HUES64 (cell line): Measurements from ENCODE around the gene UTP3. TPM values are rescaled to one million over a fixed set of nuclear protein-coding genes. Genes with fewer than 3 reads are reported as not detected.
"Not testable (repeated sequence)": the region's sequence is repeated elsewhere in the genome, so short reads cannot be mapped to it uniquely, and the experiment has no call there.

Experiments used
- H3K27ac ChIP-seq: 2 replicates; pipeline ENCODE4 v1.7.0; 2013; ENCODE audit warnings: low read depth, low read length, inconsistent platforms
- H3K27me3 ChIP-seq: 2 replicates; pipeline ENCODE4 v1.6.1; 2013; ENCODE audit warnings: mild to moderate bottlenecking, low read length; ENCODE audit not compliant: insufficient read depth
- H3K36me3 ChIP-seq: 2 replicates; pipeline ENCODE4 v1.6.1; 2013; ENCODE audit warnings: mild to moderate bottlenecking, low read length; ENCODE audit not compliant: insufficient read depth
- H3K4me1 ChIP-seq: 2 replicates; pipeline ENCODE4 v1.6.1; 2013; ENCODE audit warnings: mild to moderate bottlenecking, low read length, moderate library complexity; ENCODE audit not compliant: insufficient read depth
- H3K4me3 ChIP-seq: 2 replicates; pipeline ENCODE4 v1.5.1; 2013; ENCODE audit warnings: mild to moderate bottlenecking, low read length, moderate library complexity
- H3K9ac ChIP-seq: 2 replicates; pipeline ENCODE4 v1.6.1; 2013; ENCODE audit warnings: mild to moderate bottlenecking, low read depth, low read length
- H3K9me3 ChIP-seq: 2 replicates; pipeline ENCODE4 v1.6.1; 2013; ENCODE audit warnings: low read depth, low read length; ENCODE audit not compliant: insufficient read depth
- WGBS: fragments of 150-250, 120-280 bp; methylation state at CpG from one replicate; pipeline ENCODE4 v1.1.7; 2013; ENCODE audit warnings: missing lambda C conversion rate; 5-methylcytosine and 5-hydroxymethylcytosine counted together
- polyA plus RNA-seq, 2 experiments: library from polyadenylated mRNA; stranded (reverse); fragments of 50-300 nt; gene quantifications; one replicate each; pipeline ENCODE4 v1.2.3, GENCODE V29; 2013

Gene UTP3
- 38.2 TPM for polyA plus RNA-seq (2013, experiment 1 of 2)
- 45.2 TPM for polyA plus RNA-seq (2013, experiment 2 of 2)

- WGBS: 2% methylated on average over 70 of the region's 70 CpGs
- no peaks in the 10 kb centered on the region for H3K27me3 ChIP-seq
Observed at GRCh38 chr4:70687821-70688794, at the start of gene UTP3. Gene UTP3 (plus strand): TSS chr4:70688532. CDS start chr4:70688678, 146 bp downstream.

GRCh38 chr4:70640192-70640591 is 48.1 kb upstream of the UTP3 start:
- Histone ChIP-seq H3K4me1 (no peaks in the 10 kb centered on the region), H3K4me3 (no peak overlapping the region), H3K27me3 (no peaks in the 10 kb centered on the region), H3K9ac (no peak overlapping the region), H3K9me3 (no peaks in the 10 kb centered on the region), H3K36me3 (no peaks in the 10 kb centered on the region), H3K27ac (no peak overlapping the region)
- 85% methylated on average over 2 of the region's 2 CpGs for WGBS

More at GRCh38 chr4:70687821-70688794, at the start of gene UTP3:
- Histone ChIP-seq H3K36me3 (peaks cover 29% of the 10 kb centered on the region), H3K9ac (peak within 1 kb of the TSS; percentile 85), H3K9me3 (no peaks in the 10 kb centered on the region), H3K27ac (peak within 1 kb of the TSS; percentile 87), H3K4me3 (peak within 1 kb of the TSS; percentile 82), H3K4me1 (peaks cover 13% of the 10 kb centered on the region)

- H3K4me1 ChIP-seq, H3K27ac ChIP-seq, H3K36me3 ChIP-seq, H3K9me3 ChIP-seq, H3K4me3 ChIP-seq, H3K27me3 ChIP-seq, H3K9ac ChIP-seq: not testable (repeated sequence)
- 88% methylated on average over 2 of the region's 4 CpGs for WGBS
Observed at GRCh38 chr4:70650741-70651140, 37.6 kb upstream of the UTP3 start.

GRCh38 chr4:70651864-70652506 is 36.3 kb upstream of the UTP3 start:
- Histone ChIP-seq H3K9ac (no peak overlapping the region), H3K4me3 (no peak overlapping the region), H3K4me1 (no peaks in the 10 kb centered on the region), H3K36me3 (no peaks in the 10 kb centered on the region), H3K9me3 (no peaks in the 10 kb centered on the region), H3K27me3 (no peaks in the 10 kb centered on the region), H3K27ac (no peak overlapping the region)
- 47% methylated on average over 3 of the region's 4 CpGs for WGBS

GRCh38 chr4:70654605-70655011 is 33.7 kb upstream of the UTP3 start:
- H3K9ac ChIP-seq: no peak overlapping the region
- H3K4me3 ChIP-seq: no peak overlapping the region
- no peaks in the 10 kb centered on the region for H3K9me3 ChIP-seq
- H3K36me3 ChIP-seq: no peaks in the 10 kb centered on the region
- WGBS: 94% methylated on average over 3 of the region's 5 CpGs
- no peak overlapping the region for H3K27ac ChIP-seq
- H3K4me1 ChIP-seq: no peaks in the 10 kb centered on the region
- H3K27me3 ChIP-seq: no peaks in the 10 kb centered on the region

GRCh38 chr4:70657326-70657725 is 31.0 kb upstream of the UTP3 start:
- H3K4me1 ChIP-seq: no peaks in the 10 kb centered on the region
- WGBS: 96% methylated on average over 4 of the region's 5 CpGs

GRCh38 chr4:70658418-70658817 is 29.9 kb upstream of the UTP3 start:
- Histone ChIP-seq H3K36me3 (no peaks in the 10 kb centered on the region), H3K4me3 (no peak overlapping the region)

More at GRCh38 chr4:70657326-70657725, 31.0 kb upstream of the UTP3 start:
- H3K9ac ChIP-seq: no peak overlapping the region
- no peak overlapping the region for H3K4me3 ChIP-seq
- H3K36me3 ChIP-seq: no peaks in the 10 kb centered on the region
- no peak overlapping the region for H3K27ac ChIP-seq
- H3K9me3 ChIP-seq: no peaks in the 10 kb centered on the region
- no peaks in the 10 kb centered on the region for H3K27me3 ChIP-seq

GRCh38 chr4:70660106-70660505 is 28.2 kb upstream of the UTP3 start:
- 84% methylated on average over 4 of the region's 4 CpGs for WGBS
- Histone ChIP-seq H3K27me3 (no peaks in the 10 kb centered on the region), H3K4me1 (no peaks in the 10 kb centered on the region), H3K4me3 (no peak overlapping the region), H3K9me3 (no peaks in the 10 kb centered on the region), H3K9ac (no peak overlapping the region), H3K36me3 (no peaks in the 10 kb centered on the region), H3K27ac (no peak overlapping the region)

More at GRCh38 chr4:70658418-70658817, 29.9 kb upstream of the UTP3 start:
- Histone ChIP-seq H3K27me3 (no peaks in the 10 kb centered on the region), H3K4me1 (no peaks in the 10 kb centered on the region), H3K27ac (no peak overlapping the region), H3K9me3 (no peaks in the 10 kb centered on the region), H3K9ac (no peak overlapping the region)
- 89% methylated on average over 3 of the region's 3 CpGs for WGBS

GRCh38 chr4:70661309-70661922 is 26.9 kb upstream of the UTP3 start:
- not testable (repeated sequence) for H3K4me3 ChIP-seq, H3K27ac ChIP-seq, H3K36me3 ChIP-seq, H3K4me1 ChIP-seq, H3K9ac ChIP-seq, H3K9me3 ChIP-seq, H3K27me3 ChIP-seq
- 94% methylated on average over 4 of the region's 5 CpGs for WGBS

- H3K9me3 ChIP-seq: no peaks in the 10 kb centered on the region
- no peak within 1 kb of the TSS for H3K4me3 ChIP-seq
- no peaks in the 10 kb centered on the region for H3K36me3 ChIP-seq
- H3K27me3 ChIP-seq: no peaks in the 10 kb centered on the region
- H3K9ac ChIP-seq: no peak within 1 kb of the TSS
- no peak within 1 kb of the TSS for H3K27ac ChIP-seq
- no peaks in the 10 kb centered on the region for H3K4me1 ChIP-seq
- WGBS: 80% methylated on average over 1 of the region's 1 CpG
Observed at GRCh38 chr4:70666369-70666768, 22.0 kb upstream of the UTP3 start, which contains the start of gene JCHAIN. Gene JCHAIN (minus strand): TSS chr4:70666508. CDS start chr4:70666490, 18 bp downstream.
